GM12874 (cell line): ENCODE results near the gene STYK1.

Experiments used
- TF ChIP-seq, protein P1 (sequence below): IDR thresholded peaks from 2 replicates; pipeline ENCODE4 v1.5.1; 2011; ENCODE audit warnings: low read depth, mild to moderate bottlenecking, control low read depth, low read length, moderate library complexity; ENCODE audit not compliant: insufficient read depth

STYK1 gene

GRCh38 chr12:10620078-10620779, 53.6 kb downstream of the STYK1 start:
- TF ChIP-seq, protein P1, sequence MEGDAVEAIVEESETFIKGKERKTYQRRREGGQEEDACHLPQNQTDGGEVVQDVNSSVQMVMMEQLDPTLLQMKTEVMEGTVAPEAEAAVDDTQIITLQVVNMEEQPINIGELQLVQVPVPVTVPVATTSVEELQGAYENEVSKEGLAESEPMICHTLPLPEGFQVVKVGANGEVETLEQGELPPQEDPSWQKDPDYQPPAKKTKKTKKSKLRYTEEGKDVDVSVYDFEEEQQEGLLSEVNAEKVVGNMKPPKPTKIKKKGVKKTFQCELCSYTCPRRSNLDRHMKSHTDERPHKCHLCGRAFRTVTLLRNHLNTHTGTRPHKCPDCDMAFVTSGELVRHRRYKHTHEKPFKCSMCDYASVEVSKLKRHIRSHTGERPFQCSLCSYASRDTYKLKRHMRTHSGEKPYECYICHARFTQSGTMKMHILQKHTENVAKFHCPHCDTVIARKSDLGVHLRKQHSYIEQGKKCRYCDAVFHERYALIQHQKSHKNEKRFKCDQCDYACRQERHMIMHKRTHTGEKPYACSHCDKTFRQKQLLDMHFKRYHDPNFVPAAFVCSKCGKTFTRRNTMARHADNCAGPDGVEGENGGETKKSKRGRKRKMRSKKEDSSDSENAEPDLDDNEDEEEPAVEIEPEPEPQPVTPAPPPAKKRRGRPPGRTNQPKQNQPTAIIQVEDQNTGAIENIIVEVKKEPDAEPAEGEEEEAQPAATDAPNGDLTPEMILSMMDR: no peak

DNA sequence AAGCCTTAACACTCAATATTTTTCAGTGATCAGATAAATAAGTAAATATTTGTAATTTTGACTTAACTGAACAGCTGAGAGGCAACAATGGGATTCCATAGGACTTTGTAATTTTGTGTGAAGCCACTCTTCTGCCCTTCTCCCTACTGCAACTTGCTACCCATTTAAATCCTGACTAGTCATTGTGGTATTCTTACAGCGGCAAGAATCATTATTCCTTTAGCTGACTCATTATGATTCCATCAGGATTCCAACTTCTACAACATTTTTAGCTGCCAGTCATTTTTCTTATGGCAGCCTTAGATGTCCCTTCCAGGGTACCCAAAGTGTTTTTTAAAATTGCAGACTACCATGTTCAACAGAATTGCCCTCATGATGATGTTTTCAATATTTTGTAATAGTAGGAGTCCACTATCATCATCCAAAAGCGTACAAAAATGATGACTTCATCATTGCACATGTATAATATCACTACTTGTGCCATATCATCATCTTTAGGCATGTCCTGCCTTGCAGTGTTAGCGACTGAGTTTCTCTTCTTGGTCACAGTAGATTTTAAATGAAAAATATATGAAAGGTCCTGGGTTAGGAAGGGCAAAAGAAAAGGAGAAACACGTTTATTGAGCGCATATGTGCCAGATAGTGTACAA, 55.4 kb downstream of the STYK1 start:
- TF ChIP-seq, protein P1: no peak

DNA sequence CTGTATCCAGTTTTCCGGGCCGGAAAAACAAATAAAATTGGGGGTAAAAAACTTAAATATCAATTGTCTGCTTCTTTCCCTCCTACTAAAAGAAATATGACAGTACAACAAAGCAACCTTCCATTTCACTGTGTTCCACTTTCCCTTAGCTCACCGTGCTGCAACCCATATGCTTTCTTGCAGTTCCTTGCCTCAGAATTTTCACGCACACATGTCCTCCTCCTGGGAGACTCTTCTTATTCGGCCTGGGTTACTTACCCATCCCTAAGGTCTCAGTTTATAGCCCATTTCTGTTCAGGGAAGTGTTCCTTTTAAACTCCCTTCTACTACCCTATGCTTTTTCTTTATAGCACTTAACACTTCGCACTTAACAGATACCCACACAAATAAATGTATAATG, 56.0 kb downstream of the STYK1 start:
- TF ChIP-seq, protein P1: no peak

- TF ChIP-seq, protein P1: no peak
Observed at GRCh38 chr12:10615532-10615931, 58.3 kb downstream of the STYK1 start.

- TF ChIP-seq, protein P1: no peak
Observed at GRCh38 chr12:10614056-10614370, 59.8 kb downstream of the STYK1 start.

DNA sequence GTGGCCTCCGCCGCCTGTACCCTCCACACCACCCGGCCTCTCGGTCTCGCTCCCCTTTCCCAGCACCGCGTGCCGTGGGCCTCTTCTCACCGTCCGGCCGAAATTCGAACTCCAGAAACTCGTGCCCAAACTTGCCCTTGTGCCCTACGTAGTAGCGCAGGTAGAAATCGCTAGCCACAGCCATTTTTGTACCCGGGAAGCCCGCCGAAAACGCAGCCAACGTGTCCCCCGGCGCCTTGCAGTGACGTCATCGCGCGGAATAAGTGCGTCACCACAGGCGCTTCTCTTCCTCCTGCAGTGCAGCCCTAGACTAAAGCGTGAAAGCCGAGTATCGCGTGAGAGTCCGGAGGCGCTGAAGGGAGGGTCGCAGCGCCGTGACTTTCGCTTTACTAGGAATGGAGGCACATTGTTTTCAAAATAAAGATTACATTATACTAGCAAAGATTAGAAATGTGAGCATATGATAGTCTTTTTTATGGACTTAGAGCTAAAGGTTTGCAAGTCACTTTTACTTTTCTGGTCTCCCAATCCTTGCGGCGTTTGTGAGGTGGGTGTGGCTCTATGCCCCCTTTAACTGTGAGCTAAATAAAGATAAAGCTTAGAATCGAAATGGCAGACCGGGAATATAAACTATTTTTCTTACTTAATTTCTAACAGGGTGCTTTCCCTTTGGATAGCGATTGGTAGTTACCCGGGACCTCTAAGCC, 60.4 kb downstream of the STYK1 start, which contains the start of gene MAGOHB:
Gene MAGOHB, minus strand, starts transcription at position 261 of the 707 bp plus-strand sequence. Its CDS starts 77 bp downstream, at position 184.
- TF ChIP-seq, protein P1: no peak

DNA sequence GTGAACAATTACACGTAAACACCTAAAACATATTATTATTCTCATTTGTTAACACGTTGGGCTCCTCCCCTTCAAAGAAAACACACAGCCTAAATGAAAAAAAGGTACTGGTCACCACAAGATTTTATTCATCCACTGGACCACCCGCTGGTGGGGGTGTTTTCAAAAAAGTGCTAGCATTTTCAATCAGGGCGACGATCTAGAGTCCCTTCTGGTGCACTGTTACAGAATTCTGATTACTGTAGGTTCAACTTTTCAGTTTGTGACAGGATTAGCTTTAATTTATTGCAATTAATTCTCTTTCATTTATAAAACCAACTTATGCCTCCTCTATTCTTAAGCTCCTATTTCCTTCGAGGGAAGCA, 60.9 kb downstream of the STYK1 start:
- TF ChIP-seq, protein P1: no peak
